Gastroesophageal sphincter (tissue), 3 donors: ENCODE results near the gene SETBP1.

Source experiments
- CTCF ChIP-seq, 4 experiments: fragments of 200-600 bp in 2 of 4; fragments of 450-650 bp in 2 of 4; sonication (generic) in 1 of 4; IDR thresholded peaks; one replicate each; pipeline ENCODE4 v1.5.1; 2017 to 2019; ENCODE audit warnings: antibody characterized with exemption in 4 of 4, mild to moderate bottlenecking in 2 of 4, moderate library complexity in 2 of 4
- POLR2A ChIP-seq, 2 donors: fragments of 450-650 bp; IDR thresholded peaks; one replicate each; pipeline ENCODE4 v1.6.1; 2017; ENCODE audit warnings: antibody characterized with exemption in 2 of 2, mild to moderate bottlenecking in 2 of 2, moderate library complexity in 1 of 2

- no peak for TF ChIP-seq CTCF (IDR thresholded peaks at IDR 0.05)
- TF ChIP-seq POLR2A (IDR thresholded peaks at IDR 0.05), result no peak
These were observed 110.8 kb downstream of the SETBP1 start for GRCh38 chr18:44791520-44791919.
